NCI-H526 (cell line): ENCODE results near the gene TYRP1.

Experiments
- DNase-seq, 2 experiments: peaks; one replicate each; lab custom pipeline; 2025; lab: John Stamatoyannopoulos, UW

Gene TYRP1

DNA sequence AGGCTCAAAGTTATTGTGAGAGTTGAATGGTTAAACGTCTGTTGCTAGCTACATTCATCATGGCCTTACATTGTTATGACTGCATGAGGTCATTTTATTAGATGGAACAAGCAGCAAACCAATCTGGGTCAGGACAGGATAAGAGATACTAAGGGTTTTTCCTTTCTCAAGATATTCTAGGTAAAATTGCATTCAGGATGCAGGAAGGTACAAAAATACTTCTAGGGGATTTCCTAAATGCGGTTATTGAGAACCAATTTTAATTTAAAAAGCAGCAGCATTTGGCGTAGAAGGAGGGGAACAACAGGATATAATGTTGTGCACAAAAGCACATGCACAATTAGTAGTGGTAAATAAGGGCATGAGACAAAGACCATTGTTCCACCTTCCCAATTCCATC, 42.5 kb downstream of the TYRP1 start:
- DNase-seq = no peak

DNA sequence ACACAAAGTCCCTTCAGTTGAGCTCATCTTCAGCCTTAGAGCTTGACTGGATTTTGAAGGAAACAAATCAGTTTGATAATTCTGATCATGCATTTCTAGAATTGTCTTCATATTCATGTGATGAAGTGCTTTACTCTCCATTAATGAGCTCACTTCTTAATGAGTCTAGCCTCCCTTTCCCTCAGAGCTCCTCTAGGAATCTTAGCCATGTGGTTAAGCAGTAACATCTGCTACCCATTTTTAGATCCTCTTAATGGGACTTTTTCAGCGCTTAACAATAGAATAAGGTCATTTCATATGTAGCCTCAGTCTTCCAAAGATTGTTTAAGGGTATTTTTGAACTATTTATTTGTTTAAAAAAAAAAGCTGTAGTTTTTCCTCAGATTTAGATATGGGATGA, 44.7 kb downstream of the TYRP1 start:
- no peak for DNase-seq

DNA sequence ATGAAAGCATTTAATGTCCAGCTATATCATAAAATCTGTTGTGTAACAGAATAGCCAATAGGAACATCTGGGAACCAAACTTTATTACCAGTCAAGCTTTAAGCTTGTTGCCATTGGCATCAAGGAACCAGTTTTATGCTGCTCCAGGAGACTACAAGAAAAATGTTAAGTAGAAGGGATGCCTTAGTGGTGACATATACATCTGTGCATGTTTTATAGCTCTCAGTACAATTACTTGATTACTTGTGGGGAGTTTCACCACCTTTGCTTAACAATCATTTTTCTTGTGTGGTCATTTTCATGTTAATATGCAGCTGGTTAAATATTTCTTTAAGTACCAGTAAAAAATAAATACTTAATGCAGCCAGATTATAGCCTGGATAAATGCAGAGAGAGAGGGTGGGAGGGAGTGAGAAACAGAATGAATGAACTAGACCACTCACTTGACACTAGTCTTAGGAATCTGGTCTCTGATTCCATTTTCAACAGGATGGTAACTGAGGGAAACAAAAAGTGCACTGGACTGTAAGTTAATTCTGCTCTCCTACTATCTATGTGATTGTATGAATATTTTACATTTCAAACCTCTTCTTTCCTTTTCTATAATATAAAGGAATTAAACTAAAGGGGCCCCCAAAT, 45.9 kb downstream of the TYRP1 start:
- DNase-seq = no peak

DNA sequence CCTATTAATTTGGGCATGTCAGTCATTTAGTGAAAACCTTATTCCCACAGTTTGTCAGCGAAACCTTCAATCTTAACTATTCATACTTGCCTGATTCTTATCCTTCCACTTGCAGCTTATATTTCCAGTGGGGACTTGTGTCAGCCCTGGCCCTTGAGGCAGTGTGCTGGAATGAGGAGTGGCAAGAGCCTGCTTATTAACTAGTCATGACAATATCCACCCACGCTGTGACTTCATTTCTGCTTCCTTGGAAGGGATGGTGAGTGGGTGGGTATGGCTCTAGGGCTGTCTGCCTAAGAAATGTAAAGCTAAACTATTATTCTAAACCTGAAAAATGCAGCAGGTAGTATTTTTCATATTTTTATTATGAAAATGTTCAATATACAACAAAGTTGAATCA, 47.7 kb downstream of the TYRP1 start:
- no peak for DNase-seq

DNA sequence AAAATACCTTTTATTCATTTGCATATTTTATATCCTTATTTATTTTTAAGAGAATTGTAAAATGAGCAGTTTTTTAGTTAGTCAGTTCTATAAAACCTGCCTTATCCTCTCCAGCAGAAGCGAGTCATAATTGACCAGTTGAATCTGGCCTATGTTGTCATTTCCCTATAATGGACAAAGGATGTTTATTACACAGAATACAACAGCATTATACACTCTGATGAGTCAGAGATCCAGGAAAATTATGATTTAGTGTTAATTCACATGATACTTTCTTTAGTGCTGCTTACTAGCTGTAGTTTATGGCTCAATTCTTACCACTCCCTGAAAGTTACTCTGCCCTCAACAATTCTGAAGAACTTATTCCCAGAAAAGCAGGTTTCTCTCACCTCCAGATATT, 54.8 kb downstream of the TYRP1 start:
- DNase-seq = no peak

DNA sequence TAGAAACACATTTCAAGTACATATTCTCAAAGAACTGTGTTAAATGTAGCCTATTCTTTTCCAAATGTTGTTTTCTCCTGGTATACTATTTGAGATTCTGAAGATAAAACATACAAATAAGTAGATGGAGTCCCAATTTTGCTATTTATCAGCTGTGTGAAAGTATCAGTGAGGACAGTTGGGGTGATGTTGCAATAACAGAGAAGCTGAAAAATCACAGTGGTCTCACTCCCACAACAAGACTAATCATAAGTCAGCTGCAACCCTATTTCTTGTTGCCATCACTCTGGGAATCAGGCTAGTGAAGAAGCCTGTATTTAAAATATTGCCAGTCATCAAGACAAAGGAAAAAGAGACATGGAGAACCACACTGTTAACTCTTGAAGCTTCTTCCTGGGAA, 55.8 kb downstream of the TYRP1 start:
- DNase-seq = no peak

DNA sequence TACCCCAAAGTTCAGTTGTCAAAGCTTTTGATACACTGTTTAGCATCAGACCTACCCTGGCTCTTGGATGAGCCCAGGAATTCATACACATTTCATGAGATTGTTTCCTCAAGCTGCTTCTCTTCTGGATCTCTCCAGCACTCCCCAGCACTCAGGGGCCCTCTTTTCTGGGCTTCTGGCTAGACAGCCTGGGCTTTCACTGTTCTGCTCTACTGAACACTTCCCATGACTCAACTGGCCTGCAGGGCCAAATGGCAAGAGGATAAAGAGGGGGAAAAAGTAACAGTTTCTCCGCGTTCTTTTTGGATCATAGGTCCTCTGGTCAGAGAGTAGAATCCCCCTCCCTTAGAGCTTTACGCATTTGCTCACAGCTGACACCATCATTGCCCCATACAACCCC, 60.7 kb downstream of the TYRP1 start:
- no peak for DNase-seq

DNA sequence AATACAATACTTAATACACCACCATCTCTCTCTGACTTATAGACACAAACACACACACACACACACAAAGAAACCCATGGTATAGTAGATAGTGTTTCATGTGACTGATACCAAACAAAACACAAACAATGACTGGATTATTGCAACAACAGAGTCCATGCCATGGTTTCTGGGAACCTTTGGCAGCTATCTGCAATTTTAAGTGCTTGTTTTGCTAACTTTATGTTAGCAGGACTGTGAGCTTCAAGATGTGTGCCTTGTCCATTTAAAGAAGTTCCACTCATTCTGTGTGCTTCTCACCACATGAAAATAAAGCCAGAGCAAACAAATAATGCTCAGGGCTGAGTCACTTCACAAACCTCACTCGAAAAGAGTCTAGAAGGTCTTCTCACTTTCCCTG, 66.6 kb downstream of the TYRP1 start:
- no peak for DNase-seq
